Cardiac muscle cell (in vitro differentiated cells and primary cell): ENCODE measurements around the gene ALDH3A1. TPM values are rescaled to one million over a fixed set of nuclear protein-coding genes. Genes with fewer than 3 reads are reported as not detected.
"Not testable (repeated sequence)": the region's sequence is repeated elsewhere in the genome, so short reads cannot be mapped to it uniquely, and the experiment has no call there.

ENCODE experiments used
- DNase-seq, 2 donors: peaks; one replicate each; pipeline versions ENCODE4 v3.0.0 to v3.0.0-alpha.2; 2010 to 2017; ENCODE audit warnings: low read depth in 1 of 2, low spot score in 1 of 2
- H3K27ac ChIP-seq: fragments of 200-600 bp; sonication (generic); 2 replicates; pipeline ENCODE4 v1.5.1; 2016
- H3K27me3 ChIP-seq: fragments of 200-600 bp; sonication (generic); 2 replicates; pipeline ENCODE4 v1.6.0; 2016; ENCODE audit warnings: control low read depth
- H3K36me3 ChIP-seq: fragments of 200-600 bp; sonication (generic); 2 replicates; pipeline ENCODE4 v1.5.1; 2016; ENCODE audit warnings: control low read depth
- H3K4me1 ChIP-seq: fragments of 200-600 bp; sonication (generic); 2 replicates; pipeline ENCODE4 v1.8.1; 2017; ENCODE audit warnings: low read depth, mild to moderate bottlenecking, mixed run types
- H3K4me3 ChIP-seq: fragments of 200-600 bp; sonication (generic); 2 replicates; pipeline ENCODE4 v1.5.1; 2016; ENCODE audit warnings: mild to moderate bottlenecking
- H3K9me3 ChIP-seq: fragments of 200-600 bp; sonication (generic); 2 replicates; pipeline ENCODE4 v1.5.1; 2017; ENCODE audit warnings: low read depth, mild to moderate bottlenecking, control low read depth
- CTCF ChIP-seq: IDR thresholded peaks from 2 replicates; pipeline ENCODE4 v1.5.1; 2012; ENCODE audit warnings: low read depth, mild to moderate bottlenecking, low read length
- polyA plus RNA-seq: library from polyadenylated mRNA; unstranded; fragments of >200 nt; fragmentation: Nextera tagmentation; extraction: Ambion mirVana; gene quantifications from 2 replicates; pipeline ENCODE4 v1.2.1, GENCODE V29; 2016
- total RNA-seq: library from RNA; depleted of rRNA; stranded (reverse); fragments of >200 nt; gene quantifications from 2 replicates; pipeline ENCODE4 v1.2.3, GENCODE V29; 2016

The ALDH3A1 gene
- total and polyA plus RNA-seq, 2 experiments from 2014 or later = not detected

- H3K4me3 ChIP-seq = no peak overlapping the region
- no peaks in the 10 kb centered on the region for H3K27me3 ChIP-seq
- no peaks in the 10 kb centered on the region for H3K9me3 ChIP-seq
- DNase-seq = peak in 1 of 2 donors; percentile 54
- peaks cover 6% of the 10 kb centered on the region for H3K36me3 ChIP-seq
- TF ChIP-seq CTCF = no peak
- no peak overlapping the region for H3K27ac ChIP-seq
- no peaks in the 10 kb centered on the region for H3K4me1 ChIP-seq
Observed at GRCh38 chr17:19769946-19770652, 22.0 kb upstream of the ALDH3A1 start.

GRCh38 chr17:19768046-19768782, 20.1 kb upstream of the ALDH3A1 start:
- no peak for TF ChIP-seq CTCF
- Histone ChIP-seq H3K36me3 (no peaks in the 10 kb centered on the region), H3K4me1 (no peaks in the 10 kb centered on the region), H3K27ac (no peak overlapping the region), H3K4me3 (no peak overlapping the region), H3K9me3 (no peaks in the 10 kb centered on the region), H3K27me3 (no peaks in the 10 kb centered on the region)
- DNase-seq = no peak

GRCh38 chr17:19766421-19767270, 18.5 kb upstream of the ALDH3A1 start:
- Histone ChIP-seq H3K4me1 (no peaks in the 10 kb centered on the region), H3K27me3 (no peaks in the 10 kb centered on the region), H3K9me3 (no peaks in the 10 kb centered on the region), H3K36me3 (no peaks in the 10 kb centered on the region), H3K4me3 (no peak overlapping the region), H3K27ac (no peak overlapping the region)
- peak; percentile 65 to 78 for DNase-seq
- peak; percentile 99 for TF ChIP-seq CTCF

- Histone ChIP-seq H3K9me3 (no peaks in the 10 kb centered on the region), H3K27ac (no peak overlapping the region), H3K4me3 (no peak overlapping the region), H3K4me1 (no peaks in the 10 kb centered on the region), H3K27me3 (no peaks in the 10 kb centered on the region), H3K36me3 (no peaks in the 10 kb centered on the region)
- DNase-seq = no peak
- TF ChIP-seq CTCF = no peak
Observed at GRCh38 chr17:19766016-19766415, 17.9 kb upstream of the ALDH3A1 start.

GRCh38 chr17:19763991-19764390, 15.9 kb upstream of the ALDH3A1 start:
- H3K9me3 ChIP-seq, H3K4me1 ChIP-seq, H3K4me3 ChIP-seq, H3K36me3 ChIP-seq, H3K27ac ChIP-seq, DNase-seq, H3K27me3 ChIP-seq: not testable (repeated sequence)
